GM12878 (cell line): ENCODE data around the gene EPRS1. TPM values are rescaled to one million over a fixed set of nuclear protein-coding genes. Genes with fewer than 3 reads are reported as not detected.

Source experiments
- ATAC-seq: fragments of 200-7000 bp; cut with Tn5 transposase; 3 replicates; pipeline ENCODE4 v1.9.1; 2020; ENCODE audit warnings: mild to moderate bottlenecking, moderate library complexity
- BruUV-seq: library from RNA; stranded (reverse); fragments of 400-500 nt; replicated peaks from 2 replicates; lab custom pipeline; 2021; lab: Mats Ljungman, UMichigan
- CTCF ChIA-PET: fragments of 300-600 bp; sonication (Branson Sonifier 250); formaldehyde crosslinking; extraction: SDS; loops from one replicate; lab custom pipeline; 2021; ENCODE audit warnings: inconsistent platforms; lab: Yijun Ruan, JAX
- POLR2A ChIA-PET: fragments of 350-600 bp; formaldehyde crosslinking; extraction: SDS; loops from one replicate; lab custom pipeline; 2021; ENCODE audit warnings: inconsistent platforms; lab: Charles Lee
- RAD21 ChIA-PET: fragments of 300-600 bp; sonication (Branson Sonifier 250); formaldehyde crosslinking; loops from one replicate; lab custom pipeline; 2023; ENCODE audit warnings: antibody characterized with exemption; ENCODE audit not compliant: unreplicated experiment; lab: Charles Lee
- SMC1A ChIA-PET: fragments of 300-600 bp; sonication (Branson Sonifier 250); formaldehyde crosslinking; loops from one replicate; lab custom pipeline; 2023; ENCODE audit not compliant: unreplicated experiment, uncharacterized antibody; lab: Charles Lee
- DNase-seq: peaks from one replicate; pipeline ENCODE4 v3.0.0-alpha.2; 2011; ENCODE audit warnings: low read depth, low spot score
- FAIRE-seq: peaks from 3 replicates; lab custom pipeline; 2011; peaks lifted over from hg19 to GRCh38; lab: Jason Lieb, UNC
- H2AFZ ChIP-seq: 2 replicates; pipeline ENCODE4 v1.6.0; 2011; ENCODE audit warnings: low read depth, low read length, control low read depth; ENCODE audit not compliant: control insufficient read depth
- H3K27ac ChIP-seq: 2 replicates; pipeline ENCODE4 v1.5.1; 2011; ENCODE audit warnings: control low read depth; ENCODE audit not compliant: control insufficient read depth, insufficient read depth
- H3K27me3 ChIP-seq, 2 experiments: replicated peaks in 1 of 2; 2 replicates each; pipeline versions ENCODE4 v1.6.0 to v1.6.1; 2011; ENCODE audit warnings: low read length in 1 of 2; ENCODE audit not compliant: control insufficient read depth in 2 of 2, insufficient read depth in 2 of 2
- H3K36me3 ChIP-seq, 2 experiments: 2 replicates each; pipeline ENCODE4 v1.5.1; 2011; ENCODE audit warnings: low read length in 1 of 2; ENCODE audit not compliant: control insufficient read depth in 2 of 2, insufficient read depth in 2 of 2
- H3K4me1 ChIP-seq: 2 replicates; pipeline ENCODE4 v1.6.1; 2011; ENCODE audit warnings: mild to moderate bottlenecking, low read length, moderate library complexity, mixed read lengths; ENCODE audit not compliant: control insufficient read depth, insufficient read depth
- H3K4me2 ChIP-seq: 2 replicates; pipeline ENCODE4 v1.6.0; 2011; ENCODE audit warnings: control low read depth; ENCODE audit not compliant: control insufficient read depth, insufficient read depth
- H3K4me3 ChIP-seq: fragments of 200-600 bp; sonication (generic); 2 replicates; pipeline ENCODE4 v1.5.1; 2016
- H3K79me2 ChIP-seq: 2 replicates; pipeline ENCODE4 v1.6.0; 2011; ENCODE audit warnings: low read length; ENCODE audit not compliant: control insufficient read depth, insufficient read depth
- H3K9ac ChIP-seq: 2 replicates; pipeline ENCODE4 v1.8.0; 2011; ENCODE audit warnings: low read length, control low read depth, mixed read lengths; ENCODE audit not compliant: control insufficient read depth, insufficient read depth
- H3K9me3 ChIP-seq: replicated peaks from 3 replicates; pipeline ENCODE4 v1.5.1; 2011; ENCODE audit warnings: mild to moderate bottlenecking, low read length; ENCODE audit not compliant: control insufficient read depth, insufficient read depth
- H4K20me1 ChIP-seq: 2 replicates; pipeline ENCODE4 v1.6.0; 2011; ENCODE audit not compliant: control insufficient read depth, insufficient read depth
- BCL11A ChIP-seq: IDR thresholded peaks from 2 replicates; pipeline ENCODE4 v1.6.1; 2011; ENCODE audit warnings: low read depth, low read length
- FOXK2 ChIP-seq: fragments of 450-650 bp; IDR thresholded peaks from 2 replicates; pipeline ENCODE4 v1.6.1; 2017; ENCODE audit warnings: mild to moderate bottlenecking, moderate library complexity
- LARP7 ChIP-seq: fragments of 450-650 bp; IDR thresholded peaks from 2 replicates; pipeline ENCODE4 v1.6.1; 2017; ENCODE audit warnings: mild to moderate bottlenecking
- NFYB ChIP-seq: IDR thresholded peaks from 2 replicates; pipeline ENCODE4 v1.6.1; 2011; ENCODE audit warnings: low read depth, mild to moderate bottlenecking, low read length, improper control_type of control experiment, moderate library complexity; ENCODE audit not compliant: insufficient read depth
- STAT1 ChIP-seq: fragments of 450-650 bp; conservative IDR thresholded peaks from 2 replicates; pipeline ENCODE4 v1.6.1; 2014; ENCODE audit warnings: antibody characterized with exemption, mild to moderate bottlenecking
- SUPT20H ChIP-seq: IDR thresholded peaks from 2 replicates; pipeline ENCODE4 v1.6.1; 2011; ENCODE audit warnings: low read depth, mild to moderate bottlenecking, low read length, moderate library complexity, borderline replicate concordance; ENCODE audit not compliant: control insufficient read depth
- SUZ12 ChIP-seq: fragments of 200-600 bp; sonication (generic); IDR thresholded peaks from one replicate; pipeline ENCODE4 v1.6.1; 2018; ENCODE audit warnings: antibody characterized with exemption, mild to moderate bottlenecking; ENCODE audit not compliant: unreplicated experiment
- TARDBP ChIP-seq: IDR thresholded peaks from 2 replicates; pipeline ENCODE4 v1.6.1; 2016; ENCODE audit warnings: borderline replicate concordance
- TCF12 ChIP-seq: IDR thresholded peaks from 2 replicates; pipeline ENCODE4 v1.6.1; 2011; ENCODE audit warnings: low read depth, mild to moderate bottlenecking, low read length
- ZNF217 ChIP-seq: fragments of 450-650 bp; IDR thresholded peaks from 2 replicates; pipeline ENCODE4 v1.6.1; 2017; ENCODE audit warnings: antibody characterized with exemption, mild to moderate bottlenecking
- ZNF384 ChIP-seq: IDR thresholded peaks from 2 replicates; pipeline ENCODE4 v1.6.1; 2012; ENCODE audit warnings: low read depth, mild to moderate bottlenecking, low read length, improper control_type of control experiment, borderline replicate concordance
- ZNF622 ChIP-seq: fragments of 450-650 bp; IDR thresholded peaks from 2 replicates; pipeline ENCODE4 v1.6.1; 2017; ENCODE audit warnings: mild to moderate bottlenecking, inconsistent platforms
- WGBS: methylation state at CpG from one replicate; pipeline ENCODE4 v1.1.6; 2016; ENCODE audit warnings: low lambda C conversion rate; ENCODE audit not compliant: insufficient replicate concordance, insufficient coverage; ENCODE audit errors: missing lambda C conversion rate; 5-methylcytosine and 5-hydroxymethylcytosine counted together
- in situ Hi-C: fragments of 300-500 bp; cut with MboI; formaldehyde crosslinking; loops from 9 replicates; pipeline ENCODE4 v1.14.3; 2018; ENCODE audit warnings: mixed read lengths
- intact Hi-C: fragments of 100-400 bp; cut with micrococcal nuclease; formaldehyde crosslinking; loops from one replicate; pipeline ENCODE4 v1.14.2; 2022; ENCODE audit not compliant: unreplicated experiment
- polyA plus RNA-seq, 11 experiments: library from polyadenylated mRNA; depleted of rRNA in 4 of 11; unstranded in 6 of 11; stranded (reverse) in 5 of 11; fragments of >200 nt; fragmentation: Nextera tagmentation in 4 of 11; fragmentation: Illumina TruSeq in 1 of 11; extraction: Ambion mirVana in 4 of 11; extraction: Trizol in 1 of 11; gene quantifications; 1 replicate in 1 of 11; 2 replicates in 10 of 11; pipeline versions ENCODE4 v1.2.1 to v1.2.3, GENCODE V29; 2011 to 2016; ENCODE audit warnings: inconsistent platforms in 2 of 11, missing spikeins in 2 of 11, low read depth in 1 of 11
- total RNA-seq, 4 experiments: library from RNA; depleted of rRNA in 3 of 4; stranded (reverse); fragments of >200 nt in 3 of 4; fragmentation: Illumina TruSeq in 1 of 4; extraction: Trizol in 1 of 4; gene quantifications; 2 replicates each; pipeline versions ENCODE4 v1.2.1 to v1.2.3, GENCODE V29; 2013 to 2021
- TF ChIP-seq, protein P1 (sequence below): fragments of 450-650 bp; IDR thresholded peaks from 2 replicates; pipeline ENCODE4 v1.6.1; 2016; ENCODE audit warnings: mild to moderate bottlenecking
- TF ChIP-seq, protein P2 (sequence below): fragments of 150-350 bp; IDR thresholded peaks from 2 replicates; pipeline ENCODE4 v1.6.1; 2016; ENCODE audit warnings: low read depth, low read length
- TF ChIP-seq, protein P3 (sequence below): IDR thresholded peaks from 2 replicates; pipeline ENCODE4 v1.6.1; 2011; ENCODE audit warnings: low read depth, low read length, improper control_type of control experiment, borderline replicate concordance
- TF ChIP-seq, protein P4 (sequence below): fragments of 450-650 bp; formaldehyde crosslinking; IDR thresholded peaks from 2 replicates; pipeline ENCODE4 v1.4.0; 2020; ENCODE audit warnings: mild to moderate bottlenecking, moderate library complexity

EPRS1 gene
- total and polyA plus RNA-seq, 10 of the 15 experiments (the other 5 are each of a cell fraction or from before 2014, with no cell fraction given): 68.2 to 175 (median 119) TPM

DNA sequence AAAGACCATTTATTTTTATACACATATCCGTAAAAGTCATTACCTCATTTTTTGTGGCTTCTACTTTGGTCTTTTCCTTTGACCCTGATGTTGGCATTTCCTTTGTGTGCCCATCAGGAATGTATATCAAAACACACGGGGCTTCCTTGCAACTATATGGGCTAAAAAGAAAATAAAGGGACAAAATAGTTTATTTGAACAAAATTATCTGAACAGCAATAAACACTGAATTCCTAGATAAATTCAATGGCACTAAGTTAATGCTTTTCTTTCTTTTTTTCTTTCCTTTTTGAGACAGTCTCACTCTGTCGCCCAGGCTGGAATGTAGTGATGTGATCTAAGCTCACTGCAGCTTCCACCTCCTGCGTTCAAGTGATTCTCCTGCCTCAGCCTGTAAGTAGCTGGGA is 45.2 kb downstream of the EPRS1 start:
- H3K79me2 ChIP-seq: no peaks in the 10 kb centered on the region
- in situ Hi-C loops (no loop called here), intact Hi-C loops (no loop called here)
- no peaks in the 10 kb centered on the region for H3K4me1 ChIP-seq
- H3K27ac ChIP-seq: no peak overlapping the region
- SMC1A ChIA-PET: no interaction called here
- H3K4me3 ChIP-seq: no peak overlapping the region
- BruUV-seq: no TSS peak
- peaks cover 2 to 19% of the 10 kb centered on the region in 2 experiments for H3K36me3 ChIP-seq
- no peak overlapping the region for H3K9ac ChIP-seq
- H4K20me1 ChIP-seq: no peaks in the 10 kb centered on the region
- no peaks in the 10 kb centered on the region for H3K27me3 ChIP-seq
- RAD21 ChIA-PET: no interaction called here
- H3K9me3 ChIP-seq: no peaks in the 10 kb centered on the region
- no peak overlapping the region for H2AFZ ChIP-seq
- POLR2A ChIA-PET: no interaction called here
- 79% methylated on average over 4 of the region's 4 CpGs for WGBS
- CTCF ChIA-PET: no interaction called here
- ATAC-seq (no peak), FAIRE-seq (no peak), DNase-seq (no peak)
- H3K4me2 ChIP-seq: no peak overlapping the region
- no peak for TF ChIP-seq ZNF384
- no peak for TF ChIP-seq BCL11A
- TF ChIP-seq SUZ12: no peak
- no peak for TF ChIP-seq SUPT20H
- TF ChIP-seq, protein P1, sequence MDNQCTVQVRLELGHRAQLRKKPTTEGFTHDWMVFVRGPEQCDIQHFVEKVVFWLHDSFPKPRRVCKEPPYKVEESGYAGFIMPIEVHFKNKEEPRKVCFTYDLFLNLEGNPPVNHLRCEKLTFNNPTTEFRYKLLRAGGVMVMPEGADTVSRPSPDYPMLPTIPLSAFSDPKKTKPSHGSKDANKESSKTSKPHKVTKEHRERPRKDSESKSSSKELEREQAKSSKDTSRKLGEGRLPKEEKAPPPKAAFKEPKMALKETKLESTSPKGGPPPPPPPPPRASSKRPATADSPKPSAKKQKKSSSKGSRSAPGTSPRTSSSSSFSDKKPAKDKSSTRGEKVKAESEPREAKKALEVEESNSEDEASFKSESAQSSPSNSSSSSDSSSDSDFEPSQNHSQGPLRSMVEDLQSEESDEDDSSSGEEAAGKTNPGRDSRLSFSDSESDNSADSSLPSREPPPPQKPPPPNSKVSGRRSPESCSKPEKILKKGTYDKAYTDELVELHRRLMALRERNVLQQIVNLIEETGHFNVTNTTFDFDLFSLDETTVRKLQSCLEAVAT: no peak
- no peak for TF ChIP-seq FOXK2
- TF ChIP-seq, protein P2, sequence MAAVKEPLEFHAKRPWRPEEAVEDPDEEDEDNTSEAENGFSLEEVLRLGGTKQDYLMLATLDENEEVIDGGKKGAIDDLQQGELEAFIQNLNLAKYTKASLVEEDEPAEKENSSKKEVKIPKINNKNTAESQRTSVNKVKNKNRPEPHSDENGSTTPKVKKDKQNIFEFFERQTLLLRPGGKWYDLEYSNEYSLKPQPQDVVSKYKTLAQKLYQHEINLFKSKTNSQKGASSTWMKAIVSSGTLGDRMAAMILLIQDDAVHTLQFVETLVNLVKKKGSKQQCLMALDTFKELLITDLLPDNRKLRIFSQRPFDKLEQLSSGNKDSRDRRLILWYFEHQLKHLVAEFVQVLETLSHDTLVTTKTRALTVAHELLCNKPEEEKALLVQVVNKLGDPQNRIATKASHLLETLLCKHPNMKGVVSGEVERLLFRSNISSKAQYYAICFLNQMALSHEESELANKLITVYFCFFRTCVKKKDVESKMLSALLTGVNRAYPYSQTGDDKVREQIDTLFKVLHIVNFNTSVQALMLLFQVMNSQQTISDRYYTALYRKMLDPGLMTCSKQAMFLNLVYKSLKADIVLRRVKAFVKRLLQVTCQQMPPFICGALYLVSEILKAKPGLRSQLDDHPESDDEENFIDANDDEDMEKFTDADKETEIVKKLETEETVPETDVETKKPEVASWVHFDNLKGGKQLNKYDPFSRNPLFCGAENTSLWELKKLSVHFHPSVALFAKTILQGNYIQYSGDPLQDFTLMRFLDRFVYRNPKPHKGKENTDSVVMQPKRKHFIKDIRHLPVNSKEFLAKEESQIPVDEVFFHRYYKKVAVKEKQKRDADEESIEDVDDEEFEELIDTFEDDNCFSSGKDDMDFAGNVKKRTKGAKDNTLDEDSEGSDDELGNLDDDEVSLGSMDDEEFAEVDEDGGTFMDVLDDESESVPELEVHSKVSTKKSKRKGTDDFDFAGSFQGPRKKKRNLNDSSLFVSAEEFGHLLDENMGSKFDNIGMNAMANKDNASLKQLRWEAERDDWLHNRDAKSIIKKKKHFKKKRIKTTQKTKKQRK: no peak
- TF ChIP-seq TCF12: no peak
- TF ChIP-seq ZNF217: no peak
- TF ChIP-seq, protein P3, sequence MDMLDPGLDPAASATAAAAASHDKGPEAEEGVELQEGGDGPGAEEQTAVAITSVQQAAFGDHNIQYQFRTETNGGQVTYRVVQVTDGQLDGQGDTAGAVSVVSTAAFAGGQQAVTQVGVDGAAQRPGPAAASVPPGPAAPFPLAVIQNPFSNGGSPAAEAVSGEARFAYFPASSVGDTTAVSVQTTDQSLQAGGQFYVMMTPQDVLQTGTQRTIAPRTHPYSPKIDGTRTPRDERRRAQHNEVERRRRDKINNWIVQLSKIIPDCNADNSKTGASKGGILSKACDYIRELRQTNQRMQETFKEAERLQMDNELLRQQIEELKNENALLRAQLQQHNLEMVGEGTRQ: no peak
- TF ChIP-seq ZNF622: no peak
- TF ChIP-seq STAT1: no peak
- TF ChIP-seq LARP7: no peak
- no peak for TF ChIP-seq NFYB
- TF ChIP-seq, protein P4, sequence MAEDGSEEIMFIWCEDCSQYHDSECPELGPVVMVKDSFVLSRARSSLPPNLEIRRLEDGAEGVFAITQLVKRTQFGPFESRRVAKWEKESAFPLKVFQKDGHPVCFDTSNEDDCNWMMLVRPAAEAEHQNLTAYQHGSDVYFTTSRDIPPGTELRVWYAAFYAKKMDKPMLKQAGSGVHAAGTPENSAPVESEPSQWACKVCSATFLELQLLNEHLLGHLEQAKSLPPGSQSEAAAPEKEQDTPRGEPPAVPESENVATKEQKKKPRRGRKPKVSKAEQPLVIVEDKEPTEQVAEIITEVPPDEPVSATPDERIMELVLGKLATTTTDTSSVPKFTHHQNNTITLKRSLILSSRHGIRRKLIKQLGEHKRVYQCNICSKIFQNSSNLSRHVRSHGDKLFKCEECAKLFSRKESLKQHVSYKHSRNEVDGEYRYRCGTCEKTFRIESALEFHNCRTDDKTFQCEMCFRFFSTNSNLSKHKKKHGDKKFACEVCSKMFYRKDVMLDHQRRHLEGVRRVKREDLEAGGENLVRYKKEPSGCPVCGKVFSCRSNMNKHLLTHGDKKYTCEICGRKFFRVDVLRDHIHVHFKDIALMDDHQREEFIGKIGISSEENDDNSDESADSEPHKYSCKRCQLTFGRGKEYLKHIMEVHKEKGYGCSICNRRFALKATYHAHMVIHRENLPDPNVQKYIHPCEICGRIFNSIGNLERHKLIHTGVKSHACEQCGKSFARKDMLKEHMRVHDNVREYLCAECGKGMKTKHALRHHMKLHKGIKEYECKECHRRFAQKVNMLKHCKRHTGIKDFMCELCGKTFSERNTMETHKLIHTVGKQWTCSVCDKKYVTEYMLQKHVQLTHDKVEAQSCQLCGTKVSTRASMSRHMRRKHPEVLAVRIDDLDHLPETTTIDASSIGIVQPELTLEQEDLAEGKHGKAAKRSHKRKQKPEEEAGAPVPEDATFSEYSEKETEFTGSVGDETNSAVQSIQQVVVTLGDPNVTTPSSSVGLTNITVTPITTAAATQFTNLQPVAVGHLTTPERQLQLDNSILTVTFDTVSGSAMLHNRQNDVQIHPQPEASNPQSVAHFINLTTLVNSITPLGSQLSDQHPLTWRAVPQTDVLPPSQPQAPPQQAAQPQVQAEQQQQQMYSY (CRISPR knock-in tag): no peak
- TF ChIP-seq TARDBP: no peak
